ENCODE data around the gene LGALS7.
"Not testable (repeated sequence)": the region's sequence is repeated elsewhere in the genome, so short reads cannot be mapped to it uniquely, and the experiment has no call there.

Gene LGALS7

DNA sequence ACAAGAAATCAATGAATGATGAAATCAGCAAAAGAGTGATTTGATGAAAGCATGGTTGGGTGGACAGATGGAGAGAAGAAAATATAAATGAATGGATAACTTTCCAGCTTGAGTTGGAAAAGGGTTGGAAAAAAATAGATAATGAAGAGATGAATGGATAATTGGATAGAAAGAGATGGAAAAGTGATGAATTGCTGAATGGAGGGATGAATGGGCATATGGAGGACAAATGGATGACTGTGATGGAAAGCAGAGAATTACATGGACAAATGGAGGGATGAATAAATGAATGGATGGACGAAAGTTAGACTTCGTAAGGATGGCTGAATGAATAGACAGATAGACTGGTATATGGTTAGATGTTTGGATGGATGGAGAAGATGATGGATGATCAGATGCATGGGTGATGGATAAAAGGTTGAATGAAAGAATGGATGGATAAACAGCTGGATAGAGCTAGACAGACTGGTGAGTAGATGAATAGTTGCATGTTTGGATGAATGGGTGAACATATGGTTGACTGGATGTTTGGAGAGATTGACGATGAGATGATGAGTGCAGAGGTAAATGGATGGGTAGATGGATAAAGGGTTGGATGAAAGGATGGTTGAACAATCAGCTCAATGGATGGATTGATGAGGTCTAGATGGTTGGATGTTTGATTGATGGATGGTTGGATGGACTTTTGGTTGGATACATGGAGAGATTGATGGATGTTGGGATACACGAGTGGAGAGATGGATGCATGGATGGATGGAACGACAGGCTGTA lies 27.4 kb upstream of the LGALS7 start:
- no peak for DNase-seq (ENCODE audit: low read depth in 2 of 2)

DNA sequence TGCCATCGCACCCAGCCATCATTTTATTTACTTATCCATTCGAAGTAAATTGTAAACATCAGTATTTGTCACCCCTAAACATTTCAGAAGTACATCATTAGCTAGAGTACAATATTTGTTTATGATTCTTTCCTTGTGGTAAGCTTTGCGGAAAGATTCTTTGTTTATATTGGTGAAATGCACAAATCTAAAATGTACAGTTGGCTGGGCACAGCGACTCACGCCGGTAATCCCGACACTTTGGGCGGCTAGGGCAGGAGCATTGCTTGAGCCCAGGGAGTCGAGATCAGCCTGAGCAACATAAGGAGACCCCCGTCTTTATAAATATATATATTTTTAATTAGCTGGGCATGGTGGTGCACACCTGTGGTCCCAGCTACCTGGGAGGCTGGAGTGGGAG lies 25.8 kb upstream of the LGALS7 start:
- no peak for DNase-seq (ENCODE audit: low read depth in 2 of 2)

GRCh38 chr19:38797781-38798180 lies 24.5 kb upstream of the LGALS7 start:
- DNase-seq (ENCODE audit: low read depth in 2 of 2) = not testable (repeated sequence)

DNA sequence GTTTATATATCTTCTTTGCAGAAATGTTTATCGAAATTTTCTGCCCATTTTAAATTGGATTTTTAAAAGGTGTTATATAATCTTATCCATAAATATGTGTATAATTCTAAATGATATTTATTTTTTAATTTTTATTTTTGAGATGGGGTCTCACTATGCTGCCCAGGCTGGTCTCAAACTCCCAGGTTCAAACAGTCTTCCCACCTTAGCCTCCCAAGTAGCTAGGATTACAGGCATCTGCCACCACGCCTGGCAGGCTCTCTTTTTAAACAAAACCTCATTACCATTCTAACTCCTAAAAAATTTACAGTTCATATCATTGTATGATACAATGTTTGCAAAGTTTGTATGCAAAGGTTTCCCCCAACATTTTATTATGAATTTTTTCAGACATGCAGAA lies 22.8 kb upstream of the LGALS7 start:
- DNase-seq (ENCODE audit: low read depth in 2 of 2) = no peak

DNA sequence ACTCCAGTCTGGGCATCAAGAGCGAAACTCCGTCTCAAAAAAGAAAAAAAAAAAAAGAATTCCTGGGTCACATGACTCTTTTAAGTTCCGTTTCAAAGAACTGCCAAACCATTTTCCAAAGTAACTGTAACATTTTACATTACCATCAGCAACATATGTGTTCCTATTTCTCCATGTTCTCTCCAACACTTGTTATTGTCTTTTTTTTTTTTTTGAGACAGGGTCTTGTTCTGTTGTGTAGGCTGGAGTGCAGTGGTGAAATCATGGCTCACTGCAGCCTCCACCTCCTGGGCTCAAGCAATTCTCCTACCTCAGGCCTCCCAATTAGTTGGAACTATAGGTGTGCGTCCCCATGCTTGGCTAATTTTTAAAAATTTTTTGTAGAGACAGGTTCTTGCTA lies 22.2 kb upstream of the LGALS7 start:
- no peak for DNase-seq (ENCODE audit: low read depth in 2 of 2)

- DNase-seq (ENCODE audit: low read depth in 2 of 2) = no peak
Measured at GRCh38 chr19:38793671-38794070, 20.4 kb upstream of the LGALS7 start.

- no peak for DNase-seq (ENCODE audit: low read depth in 2 of 2)
Measured at GRCh38 chr19:38793177-38793576, 19.9 kb upstream of the LGALS7 start.

- peak; percentile 15 to 30 for DNase-seq (ENCODE audit: low read depth in 2 of 2)
Measured at GRCh38 chr19:38792250-38793111, 19.2 kb upstream of the LGALS7 start.

DNA sequence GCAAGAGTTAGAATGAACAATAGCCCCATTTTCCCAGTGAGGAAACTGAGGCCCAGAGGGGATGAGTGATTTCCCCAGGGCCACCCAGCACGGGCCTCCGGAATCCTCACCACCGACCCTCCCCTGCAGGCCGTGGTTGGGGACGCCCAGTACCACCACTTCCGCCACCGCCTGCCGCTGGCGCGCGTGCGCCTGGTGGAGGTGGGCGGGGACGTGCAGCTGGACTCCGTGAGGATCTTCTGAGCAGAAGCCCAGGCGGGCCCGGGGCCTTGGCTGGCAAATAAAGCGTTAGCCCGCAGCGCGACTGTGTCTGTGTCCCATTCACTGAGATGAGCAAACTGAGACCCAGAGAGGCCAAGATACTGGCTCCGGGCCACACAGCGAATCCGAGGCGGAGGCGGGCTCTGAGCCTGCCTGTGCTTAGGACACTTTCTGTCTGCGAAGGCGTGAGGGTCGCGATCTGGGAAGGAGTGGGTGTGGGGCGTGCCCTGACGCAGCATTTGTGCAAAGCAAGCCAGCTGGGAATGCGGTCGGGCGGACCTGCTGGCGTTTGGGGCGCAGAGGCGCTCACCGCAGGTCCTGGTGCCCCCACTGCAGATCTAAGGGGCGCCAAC lies 18.2 kb upstream of the LGALS7 start:
- not testable (repeated sequence) for DNase-seq (ENCODE audit: low read depth in 2 of 2)

GRCh38 chr19:38790507-38791403 lies 17.4 kb upstream of the LGALS7 start:
- DNase-seq (ENCODE audit: low read depth in 2 of 2) = not testable (repeated sequence)

GRCh38 chr19:38788478-38789243 lies 15.3 kb upstream of the LGALS7 start, which contains the start of gene LGALS7B:
TSS of gene LGALS7B (plus strand) at chr19:38789200. CDS start at chr19:38789227, 27 bp downstream.
- no peak for DNase-seq (ENCODE audit: low read depth in 2 of 2)

DNA sequence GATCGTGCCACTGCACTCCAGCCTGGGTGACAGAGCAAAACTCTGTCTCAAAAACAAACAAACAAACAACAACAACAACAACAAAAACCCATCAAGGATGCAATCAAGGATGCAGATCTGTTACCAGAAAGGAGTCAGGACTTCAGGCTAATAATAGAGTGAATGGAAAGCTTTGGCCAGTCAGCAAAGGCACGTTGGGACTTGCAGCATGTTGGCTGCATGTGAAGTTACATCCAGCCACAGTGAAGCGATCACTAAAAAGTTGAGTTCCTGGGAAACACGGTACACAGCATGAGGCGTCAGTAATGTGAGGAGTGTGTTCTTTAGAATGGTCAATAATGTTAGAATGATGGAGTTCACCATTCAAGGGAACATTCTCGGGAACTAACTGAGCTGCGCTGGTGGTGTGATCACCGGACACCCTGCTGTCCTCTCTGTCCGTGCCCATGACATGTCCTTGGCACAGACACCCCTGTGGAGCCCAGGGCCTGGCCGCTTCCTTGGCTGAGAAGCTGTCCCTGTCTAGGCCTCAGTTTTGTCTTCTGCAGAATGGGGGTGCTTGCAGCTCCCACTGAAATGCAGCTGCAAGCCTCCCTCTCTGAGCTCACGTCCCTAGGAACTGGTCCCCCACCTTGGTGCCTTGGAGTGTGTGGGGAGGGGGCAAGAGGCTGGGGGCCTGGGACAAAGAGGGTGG lies 13.4 kb upstream of the LGALS7 start:
- DNase-seq (ENCODE audit: low read depth in 2 of 2) = no peak

GRCh38 chr19:38786061-38786460 lies 12.7 kb upstream of the LGALS7 start:
- DNase-seq (ENCODE audit: low read depth in 2 of 2) = not testable (repeated sequence)

DNA sequence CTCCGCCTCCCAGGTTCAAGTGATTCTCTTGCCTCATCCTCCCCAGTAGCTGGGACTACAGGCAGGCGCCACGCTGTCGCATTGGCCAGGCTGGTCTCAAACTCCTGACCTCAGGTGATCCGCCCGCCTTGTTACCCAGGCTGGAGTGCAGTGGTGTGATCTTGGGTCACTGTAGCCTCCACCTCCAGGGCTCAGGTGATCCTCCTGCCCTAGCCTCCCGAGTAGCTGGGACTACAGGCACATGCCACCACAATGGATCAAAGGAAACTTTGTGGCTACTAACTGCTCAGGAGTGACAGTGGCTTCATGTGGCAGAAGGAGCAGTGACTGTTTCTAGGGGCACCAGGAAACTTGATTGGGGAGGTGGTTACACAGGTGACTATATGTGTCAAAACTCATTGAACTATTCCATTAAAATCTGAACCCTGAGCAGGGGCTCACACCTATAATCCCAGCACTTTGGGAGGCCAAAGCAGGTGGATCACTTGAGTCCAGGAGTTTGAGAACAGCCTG lies 11.9 kb upstream of the LGALS7 start:
- DNase-seq (ENCODE audit: low read depth in 2 of 2) = no peak

GRCh38 chr19:38784224-38784623 lies 10.9 kb upstream of the LGALS7 start:
- no peak for DNase-seq (ENCODE audit: low read depth in 2 of 2)

- DNase-seq (ENCODE audit: low read depth in 2 of 2) = not testable (repeated sequence)
Measured at GRCh38 chr19:38782212-38782611, 8.9 kb upstream of the LGALS7 start.

DNA sequence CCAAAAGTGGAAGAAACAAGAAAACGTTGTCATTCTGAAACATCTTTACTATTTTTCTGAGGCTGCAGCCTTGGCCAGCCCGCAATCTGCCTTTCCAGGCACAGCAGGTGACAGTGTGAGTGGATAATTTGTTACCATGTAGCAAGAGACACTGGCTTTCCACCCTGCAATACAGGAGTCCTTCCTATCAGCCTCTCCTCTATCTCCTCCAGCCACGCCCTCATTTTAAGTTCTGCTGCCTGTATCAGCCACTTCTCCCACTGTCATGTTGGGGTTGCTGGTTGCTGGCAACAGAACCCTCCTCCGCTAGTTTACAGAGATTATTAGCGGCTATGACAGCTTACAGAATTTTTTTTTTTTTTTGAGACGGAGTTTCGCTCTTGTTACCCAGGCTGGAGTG lies 7.7 kb upstream of the LGALS7 start:
- no peak for DNase-seq (ENCODE audit: low read depth in 2 of 2)

GRCh38 chr19:38780443-38780842 lies 7.1 kb upstream of the LGALS7 start:
- DNase-seq (ENCODE audit: low read depth in 2 of 2) = no peak

GRCh38 chr19:38778733-38779132 lies 5.4 kb upstream of the LGALS7 start:
- no peak for DNase-seq (ENCODE audit: low read depth in 2 of 2)

All from activated CD4-positive, alpha-beta T cell treated with anti-CD3 and anti-CD28 coated beads for 24 hours (primary cell).